Skeletal muscle satellite cell (primary cell): ENCODE data around the gene ZBTB44. TPM values are rescaled to one million over a fixed set of nuclear protein-coding genes. Genes with fewer than 3 reads are reported as not detected.

Experiments used
- H3K27me3 ChIP-seq: 2 replicates; pipeline ENCODE4 v1.7.0; 2013; ENCODE audit warnings: low read length; ENCODE audit not compliant: control insufficient read depth, insufficient read depth
- H3K36me3 ChIP-seq: 2 replicates; pipeline ENCODE4 v1.7.0; 2013; ENCODE audit warnings: mild to moderate bottlenecking, control low read depth, low read length; ENCODE audit not compliant: insufficient read depth
- H3K4me1 ChIP-seq: 2 replicates; pipeline ENCODE4 v1.7.0; 2013; ENCODE audit warnings: low read length; ENCODE audit not compliant: control insufficient read depth, insufficient read depth
- H3K4me2 ChIP-seq: 2 replicates; pipeline ENCODE4 v1.7.0; 2013; ENCODE audit warnings: mild to moderate bottlenecking, low read length
- H3K4me3 ChIP-seq: 2 replicates; pipeline ENCODE4 v1.7.0; 2013; ENCODE audit warnings: low read length
- H3K9ac ChIP-seq: 2 replicates; pipeline ENCODE4 v1.7.0; 2013; ENCODE audit warnings: mild to moderate bottlenecking, low read depth, low read length, moderate library complexity
- H3K9me3 ChIP-seq: replicated peaks from 2 replicates; pipeline ENCODE4 v1.7.0; 2013; ENCODE audit warnings: mild to moderate bottlenecking, control low read depth, low read length
- small RNA-seq: library from RNA; depleted of rRNA; stranded (forward); fragments of <200 nt; gene quantifications from one replicate; pipeline ENCODE3, GENCODE V24; 2012

Gene ZBTB44

DNA sequence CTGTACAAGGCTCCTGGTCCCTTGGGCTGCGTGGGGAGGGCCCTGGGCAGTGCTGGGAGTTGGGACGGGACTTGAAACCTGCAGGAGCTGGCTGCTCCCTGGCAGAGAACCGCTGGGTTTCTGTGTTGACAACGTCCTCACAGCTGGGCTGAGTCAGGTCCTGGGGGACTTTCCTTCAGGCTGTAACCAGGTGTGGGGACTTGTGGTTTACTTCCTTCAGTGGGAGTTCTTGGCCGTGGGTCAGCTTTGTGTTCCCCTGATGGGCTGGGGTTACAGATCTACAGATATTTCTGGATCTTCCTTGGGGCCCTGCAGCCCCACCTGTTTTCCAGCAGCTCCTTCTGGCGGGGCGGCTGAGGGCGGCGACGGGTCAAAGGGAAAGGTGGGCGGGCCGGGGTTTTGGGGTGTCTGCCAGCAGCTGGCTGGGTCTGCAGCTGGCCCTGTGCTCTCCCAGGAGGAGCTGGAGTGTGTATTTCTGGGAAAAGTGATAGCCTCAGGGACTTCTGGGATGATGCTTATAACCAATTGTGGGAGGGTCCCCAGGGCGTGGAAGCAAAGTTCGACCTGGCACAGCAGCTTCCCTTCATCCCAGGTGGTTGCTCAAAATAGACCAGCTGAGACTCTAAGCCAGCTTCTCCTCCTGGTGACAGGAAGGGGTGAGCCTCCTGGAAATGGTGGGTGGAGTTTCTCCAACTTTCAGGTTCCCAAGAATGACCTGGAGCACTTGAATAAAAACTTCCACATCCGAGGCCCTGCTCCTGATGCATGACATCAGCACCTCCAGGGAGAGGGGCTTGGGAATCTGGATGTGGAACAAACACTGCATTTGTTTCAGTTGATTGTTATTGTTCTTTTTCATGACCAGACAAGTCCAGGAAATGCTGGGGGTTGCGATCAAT is 136.0 kb downstream of the ZBTB44 start:
- H3K4me2 ChIP-seq = no peak overlapping the region
- H3K4me1 ChIP-seq = peaks cover 8% of the 10 kb centered on the region
- H3K9me3 ChIP-seq = peaks cover 3% of the 10 kb centered on the region
- H3K9ac ChIP-seq = no peak overlapping the region
- no peak overlapping the region for H3K4me3 ChIP-seq
- peaks cover 37% of the 10 kb centered on the region for H3K27me3 ChIP-seq
- H3K36me3 ChIP-seq = no peaks in the 10 kb centered on the region

GRCh38 chr11:130177782-130178181 is 136.9 kb downstream of the ZBTB44 start:
- no peak overlapping the region for H3K9ac ChIP-seq
- peaks cover 8% of the 10 kb centered on the region for H3K4me1 ChIP-seq
- H3K9me3 ChIP-seq = peaks cover 3% of the 10 kb centered on the region
- H3K4me2 ChIP-seq = no peak overlapping the region
- no peaks in the 10 kb centered on the region for H3K36me3 ChIP-seq
- H3K4me3 ChIP-seq = no peak overlapping the region
- H3K27me3 ChIP-seq = peaks cover 39% of the 10 kb centered on the region

Small RNA genes within 50 kb of the gene (small RNA-seq; reads per million reads assigned to genes)
- not detected for gene RN7SL778P
